SKM-1 treated with dmso at 0.1 percent for 144 hours (cell line): ENCODE results near the gene RCVRN.
"Not testable (repeated sequence)": the region's sequence is repeated elsewhere in the genome, so short reads cannot be mapped to it uniquely, and the experiment has no call there.

Experiments
- DNase-seq: peaks from one replicate; lab custom pipeline; 2025; ENCODE audit not compliant: unreplicated experiment; lab: John Stamatoyannopoulos, UW

Gene RCVRN

DNA sequence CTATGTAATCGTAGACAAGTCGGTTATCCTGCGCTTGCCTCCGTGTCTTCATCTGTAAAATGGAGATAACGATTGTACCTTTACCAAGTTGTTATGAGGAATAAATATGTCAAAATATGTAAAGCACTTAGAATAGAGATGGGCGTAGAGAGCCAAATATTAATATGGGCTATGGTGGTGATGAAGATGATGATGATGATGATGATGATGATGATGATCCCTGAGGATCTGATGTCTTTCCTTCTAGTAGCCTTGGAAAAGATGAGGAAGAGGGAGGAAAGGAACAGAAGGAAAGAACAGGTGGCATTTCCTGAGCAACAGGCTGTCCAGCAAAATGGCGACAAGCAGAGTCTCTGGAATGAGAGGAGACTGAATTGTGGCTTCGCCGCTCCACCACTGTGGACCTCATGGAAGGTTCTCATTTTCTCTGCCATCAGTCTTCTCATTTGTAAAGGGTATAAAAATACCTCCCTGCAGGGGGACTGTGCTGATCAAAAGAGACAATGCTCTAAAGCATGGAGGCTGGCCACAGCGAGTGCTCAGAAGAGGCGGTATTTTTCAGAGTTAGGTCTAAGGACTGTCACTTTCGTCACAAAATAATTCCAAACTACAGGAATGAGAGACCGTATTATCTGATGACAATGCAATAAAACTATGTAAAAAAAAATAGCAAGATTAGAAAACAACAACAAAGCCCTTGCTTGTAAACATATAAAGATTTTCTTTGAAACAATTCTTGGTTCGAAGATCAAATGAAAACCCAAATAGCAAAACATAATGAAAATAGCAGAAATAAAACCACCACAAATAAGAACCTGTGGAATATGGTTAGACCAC lies 17.2 kb upstream of the RCVRN start:
- no peak for DNase-seq

DNA sequence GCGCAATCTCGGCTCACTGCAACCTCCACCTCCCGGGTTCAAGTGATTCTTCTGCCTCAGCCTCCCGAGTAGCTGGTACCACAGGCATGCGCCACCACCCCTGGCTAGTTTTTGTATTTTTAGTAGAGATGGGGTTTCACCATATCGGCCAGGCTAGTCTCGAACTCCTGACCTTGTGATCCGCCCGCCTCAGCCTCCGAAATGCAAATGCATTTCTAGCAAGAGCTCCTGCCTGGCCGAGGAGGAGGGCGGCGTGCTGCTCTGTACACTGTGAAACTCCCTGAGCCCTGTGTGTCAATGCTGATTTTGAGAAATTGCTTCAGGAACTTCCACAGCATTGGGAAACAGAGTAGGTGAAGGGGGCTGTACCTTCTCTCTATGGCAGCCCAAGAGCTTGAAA lies 16.1 kb upstream of the RCVRN start:
- not testable (repeated sequence) for DNase-seq

DNA sequence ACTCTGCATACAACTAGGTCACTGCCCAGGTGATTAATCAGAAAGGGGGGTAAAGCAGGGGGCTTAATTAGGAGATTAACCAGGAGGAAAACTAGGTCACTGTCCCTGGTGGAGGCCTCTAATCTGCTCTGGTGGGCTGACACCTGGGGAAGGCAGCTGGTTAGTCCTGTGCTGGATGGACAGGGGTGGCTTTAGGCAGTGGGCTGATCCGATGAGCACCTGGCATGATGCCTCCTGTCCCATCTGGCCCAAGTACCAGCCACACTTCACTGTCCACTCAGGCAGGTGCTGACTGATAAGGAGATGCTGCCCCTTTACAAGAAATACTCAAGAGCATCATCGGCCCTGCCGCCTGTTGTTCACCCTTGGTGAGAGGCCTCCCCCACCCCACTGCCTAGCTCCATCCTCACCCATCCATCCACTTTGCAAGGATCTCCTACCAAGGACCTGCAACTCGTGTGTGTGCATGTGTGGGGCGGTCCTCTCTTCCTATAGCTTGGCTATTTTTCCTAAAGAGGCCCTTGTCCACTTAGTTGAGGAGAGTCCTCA lies 13.8 kb upstream of the RCVRN start:
- no peak for DNase-seq

DNA sequence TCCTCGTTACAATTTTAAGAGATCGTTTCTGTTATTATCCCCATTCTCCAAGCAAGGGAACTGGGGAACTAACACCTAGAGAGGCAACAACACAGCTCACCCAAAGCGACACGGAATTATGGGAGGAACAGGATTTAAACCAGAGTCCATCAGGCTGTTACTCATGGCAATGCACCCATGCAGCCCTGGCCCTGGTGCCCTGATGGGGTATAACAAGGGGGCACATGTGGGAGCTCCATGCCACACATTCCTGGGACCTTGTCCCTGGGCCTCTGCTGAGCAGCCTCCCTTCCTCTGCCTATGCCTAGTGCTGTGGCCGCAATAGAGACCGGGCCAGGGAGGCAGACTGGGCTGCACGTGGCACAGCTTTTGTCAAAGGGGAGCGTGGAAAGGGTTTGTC lies 13.3 kb upstream of the RCVRN start:
- DNase-seq: no peak

- DNase-seq: no peak
These were observed 12.7 kb upstream of the RCVRN start for GRCh38 chr17:9917801-9918200.

DNA sequence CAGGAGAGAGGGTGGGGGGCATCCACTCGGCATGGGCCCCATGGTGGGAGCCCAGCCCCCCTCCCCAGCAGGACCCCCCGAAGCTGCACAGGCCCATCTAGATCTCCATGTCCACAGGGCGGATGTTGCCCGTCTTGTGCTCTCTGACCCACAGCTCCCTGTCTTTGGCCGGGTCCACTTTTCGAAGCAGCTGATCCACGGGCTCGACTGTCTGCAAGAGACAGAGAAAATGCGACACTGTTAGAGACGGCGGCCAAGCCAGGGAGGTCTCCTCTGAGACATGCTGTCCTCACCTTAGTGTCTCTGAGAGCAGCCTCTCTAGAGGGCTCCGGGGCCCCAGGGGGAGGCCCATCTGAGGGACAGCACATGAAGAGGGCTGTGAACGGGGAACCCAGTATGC lies 12.1 kb upstream of the RCVRN start:
- no peak for DNase-seq

GRCh38 chr17:9916108-9916507 lies 11.0 kb upstream of the RCVRN start:
- no peak for DNase-seq

GRCh38 chr17:9913476-9913875 lies 8.4 kb upstream of the RCVRN start:
- DNase-seq: no peak

DNA sequence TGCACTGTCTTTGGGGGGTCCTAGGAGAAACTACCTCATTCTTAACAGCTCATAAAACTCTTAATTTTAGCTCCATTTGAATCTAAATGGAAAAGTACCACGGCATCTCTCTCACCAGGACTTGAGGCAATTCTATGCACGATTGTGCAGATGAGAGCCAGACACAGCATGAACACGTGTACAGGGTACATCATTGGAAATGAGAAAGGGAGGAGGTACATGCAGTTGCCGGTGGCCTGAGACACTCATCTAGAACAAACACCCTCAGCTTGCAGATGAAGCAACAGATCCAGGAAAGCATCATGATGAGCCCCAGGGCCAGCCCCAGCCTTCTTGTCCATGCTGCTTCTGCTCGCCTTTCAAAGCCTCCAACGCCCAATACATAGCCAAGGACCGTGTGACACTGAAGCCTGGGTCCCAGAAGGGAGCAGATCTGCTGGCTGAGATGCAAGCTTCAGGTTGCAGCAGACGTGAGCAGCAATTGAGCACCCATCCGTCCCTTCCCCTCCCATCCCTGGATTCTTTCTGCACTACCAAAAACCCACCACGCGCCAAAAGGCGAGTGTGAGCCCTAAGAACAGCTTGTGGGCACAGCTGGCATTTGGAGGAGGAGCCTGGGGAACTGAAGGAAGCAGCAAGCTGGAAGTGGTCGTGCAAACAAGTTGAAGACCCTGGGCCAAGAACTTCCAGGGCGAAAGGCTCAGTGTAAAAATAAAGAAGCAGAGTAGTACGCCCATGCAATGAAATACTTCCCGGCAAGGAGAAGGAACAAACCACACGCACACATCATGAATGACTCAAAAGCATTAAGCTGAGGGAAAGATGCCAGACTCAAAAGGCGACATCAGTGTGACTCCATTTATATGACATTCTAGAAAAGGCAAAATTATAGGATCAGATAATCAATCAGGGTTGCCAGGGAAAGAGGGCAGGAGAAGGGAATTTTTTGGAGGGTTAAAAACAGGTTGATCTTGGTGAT lies 7.3 kb upstream of the RCVRN start:
- no peak for DNase-seq

DNA sequence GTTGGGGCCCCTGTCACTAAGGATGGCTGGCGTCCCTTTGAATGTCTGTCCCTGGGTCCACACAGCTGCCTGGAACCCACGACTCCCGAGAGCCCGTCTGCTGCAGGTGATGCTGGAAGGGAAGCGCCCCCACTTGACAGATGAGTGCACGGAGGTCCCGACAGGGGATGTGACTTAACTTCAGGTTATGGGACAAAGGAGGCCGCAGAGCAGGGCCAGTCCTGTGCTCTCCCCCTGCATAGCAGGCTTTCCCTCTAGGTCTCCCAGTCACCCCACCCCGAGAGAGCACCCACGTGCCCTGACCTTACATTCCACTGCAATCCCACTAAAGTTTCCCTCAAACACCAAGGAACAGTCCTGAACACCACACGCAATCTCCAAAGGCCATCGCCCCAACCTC lies 6.0 kb upstream of the RCVRN start:
- no peak for DNase-seq

- DNase-seq: no peak
These were observed 3.6 kb upstream of the RCVRN start for GRCh38 chr17:9908649-9909042.

DNA sequence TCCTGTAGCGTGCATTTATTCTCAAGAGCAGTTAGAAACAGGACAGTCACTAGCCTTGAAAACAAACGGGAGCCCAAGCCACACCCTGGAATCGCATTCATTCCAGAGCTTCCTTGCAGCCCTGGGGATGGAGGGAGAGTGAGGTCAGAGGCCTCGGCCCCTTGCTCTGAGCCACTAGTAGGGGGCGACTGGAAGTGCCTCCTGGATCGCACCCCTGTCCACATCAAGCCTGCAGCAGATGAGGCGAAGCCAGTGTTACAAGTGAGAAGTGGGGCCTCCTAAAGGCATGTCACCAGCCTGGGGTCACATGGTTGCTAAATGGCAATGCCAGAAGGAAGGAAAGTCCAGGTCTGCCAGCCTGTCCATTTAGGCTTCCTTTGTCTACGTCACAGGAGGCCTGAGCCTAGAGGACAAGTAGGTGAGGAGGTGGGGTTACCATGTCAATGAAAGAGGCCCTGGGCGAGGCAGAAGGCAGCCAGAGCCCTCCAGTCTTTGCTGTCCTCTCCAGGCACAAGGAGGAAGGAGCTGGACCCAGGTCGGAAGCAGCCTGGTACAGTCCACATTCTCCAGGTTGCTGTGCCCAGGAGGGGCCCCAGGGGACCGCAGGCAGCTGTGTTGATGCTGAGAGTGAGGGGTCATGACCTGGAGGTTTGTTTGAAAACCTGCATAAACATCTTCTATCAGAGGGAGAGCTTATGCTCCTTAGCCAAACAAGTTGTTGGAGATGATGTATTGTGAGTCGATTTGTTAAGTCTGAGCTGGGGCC lies 3.0 kb upstream of the RCVRN start:
- DNase-seq: no peak

DNA sequence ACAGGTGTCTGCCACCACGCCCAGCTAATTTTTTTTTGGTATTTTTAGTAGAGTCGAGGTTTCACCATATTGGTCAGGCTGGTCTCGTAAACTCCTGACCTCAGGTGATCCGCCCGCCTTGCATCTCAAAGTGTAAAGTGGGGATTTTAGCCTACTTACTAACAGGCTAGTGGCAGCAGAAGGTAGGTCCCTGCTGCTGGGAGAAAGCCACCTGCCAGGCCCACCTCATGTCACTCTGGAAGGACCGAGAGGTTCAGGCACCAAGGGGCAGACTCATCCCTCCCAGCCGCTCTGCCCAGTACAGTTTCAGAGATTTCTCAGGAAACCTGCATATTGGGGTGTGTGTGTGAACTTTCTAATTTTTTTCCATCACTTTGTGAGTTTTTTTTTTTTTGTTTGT lies 2.1 kb upstream of the RCVRN start:
- no peak for DNase-seq

DNA sequence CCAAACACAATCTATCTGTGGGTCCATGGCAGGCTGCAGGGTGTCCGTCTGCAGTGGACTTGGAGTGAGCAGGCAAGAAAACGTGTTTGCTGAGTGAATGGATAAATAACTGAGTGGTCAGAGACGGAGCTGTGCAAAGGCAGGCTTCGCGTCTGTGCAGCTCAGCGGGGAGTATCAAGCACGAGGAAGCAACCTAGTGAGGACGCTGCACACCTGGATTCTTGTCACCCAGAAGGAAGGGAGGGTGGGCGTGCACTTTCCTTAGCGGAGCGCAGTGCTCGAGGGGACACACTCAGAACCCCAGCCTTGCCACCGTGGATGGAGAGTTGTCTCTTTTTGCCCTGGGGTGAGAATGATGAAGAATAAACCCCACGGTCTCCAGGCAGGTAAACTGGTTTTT lies 1.5 kb upstream of the RCVRN start:
- DNase-seq: no peak

GRCh38 chr17:9905902-9906301 lies 831 bp upstream of the RCVRN start:
- peak; percentile 11 for DNase-seq

DNA sequence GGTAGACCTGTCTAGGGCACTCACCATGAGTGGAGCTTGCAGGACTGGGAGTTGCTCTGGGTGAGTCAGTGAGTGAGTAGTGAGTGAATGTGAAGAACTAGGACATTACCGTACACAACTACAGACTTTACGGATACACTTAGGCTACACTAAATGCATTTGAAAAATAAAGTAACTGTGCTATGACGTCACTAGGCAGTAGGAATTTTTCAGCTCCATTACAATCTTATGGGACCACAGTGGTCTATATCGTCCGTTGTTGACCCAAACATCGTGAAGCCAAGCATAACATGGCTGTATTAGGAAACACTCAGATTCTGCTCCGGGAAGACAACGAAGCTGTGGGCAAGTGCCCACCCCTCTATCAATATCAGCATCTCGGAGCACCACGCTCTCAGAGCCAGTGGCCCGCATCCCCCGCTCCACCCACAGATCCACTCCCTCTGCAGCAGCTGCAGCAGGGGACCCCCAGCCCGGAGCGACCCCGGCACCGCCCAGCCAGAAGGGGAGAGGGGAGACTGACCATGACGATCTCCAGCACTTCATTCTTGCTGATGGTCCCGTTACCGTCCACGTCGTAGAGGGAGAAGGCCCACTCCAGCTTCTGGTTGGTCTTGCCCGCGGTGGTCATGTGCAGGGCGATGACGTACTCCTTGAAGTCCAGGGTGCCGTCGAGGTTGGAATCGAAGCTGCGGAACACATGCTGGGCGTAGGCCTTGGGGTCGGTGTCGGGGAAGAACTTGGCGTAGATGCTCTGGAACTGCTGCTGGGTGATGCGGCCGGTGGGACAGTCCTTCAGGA lies 594 bp downstream of the RCVRN start:
- DNase-seq: no peak

GRCh38 chr17:9902120-9902519 lies 3.0 kb downstream of the RCVRN start:
- no peak for DNase-seq

DNA sequence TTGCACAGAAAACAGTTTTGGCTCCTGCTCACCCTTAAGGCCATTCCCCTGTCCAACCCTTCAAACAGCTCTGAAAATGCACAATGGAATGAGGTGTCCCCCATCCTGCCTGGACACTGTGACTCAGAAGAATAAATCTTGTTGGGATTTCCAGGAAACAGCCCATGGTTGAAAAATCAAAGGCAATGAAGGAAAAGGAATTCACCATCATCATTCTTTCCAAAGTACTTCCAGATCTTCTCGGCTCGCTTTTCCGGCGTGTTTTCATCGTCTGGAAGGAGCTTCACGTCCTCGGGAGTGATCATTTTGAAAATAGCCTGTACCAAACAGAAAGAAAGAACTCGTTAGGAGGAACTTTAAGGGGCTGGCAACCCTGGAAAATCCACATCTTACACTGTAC lies 4.3 kb downstream of the RCVRN start:
- DNase-seq: no peak

GRCh38 chr17:9900044-9900594 lies 5.0 kb downstream of the RCVRN start:
- no peak for DNase-seq
